Brain microvascular endothelial cell (primary cell): ENCODE measurements around the gene PECR.

Experiments
- DNase-seq: peaks from one replicate; pipeline ENCODE4 v3.0.0-alpha.2; 2020
- H3K27ac ChIP-seq: fragments of 250-450 bp; sonication (Bioruptor Pico); 2 replicates; pipeline ENCODE4 v1.5.1; 2020; ENCODE audit warnings: mild to moderate bottlenecking, moderate library complexity
- H3K27me3 ChIP-seq: fragments of 250-450 bp; sonication (Bioruptor Pico); replicated peaks from 2 replicates; pipeline ENCODE4 v1.5.1; 2020; ENCODE audit warnings: mild to moderate bottlenecking
- H3K36me3 ChIP-seq: fragments of 250-450 bp; sonication (Bioruptor Pico); replicated peaks from 2 replicates; pipeline ENCODE4 v1.5.1; 2020; ENCODE audit warnings: mild to moderate bottlenecking
- H3K4me3 ChIP-seq: 2 replicates; pipeline ENCODE4 v1.5.1; 2011; ENCODE audit warnings: low read depth, mild to moderate bottlenecking, control low read depth, low read length, moderate library complexity
- in situ Hi-C: cut with HindIII; loops from 2 replicates; pipeline ENCODE4 v1.10.0; 2017; ENCODE audit warnings: low sequenced_read_pairs, low pct_ligation_motif_present
- TF ChIP-seq, protein P1 (sequence below): IDR thresholded peaks from 2 replicates; pipeline ENCODE4 v1.5.1; 2011; ENCODE audit warnings: low read depth, mild to moderate bottlenecking, moderate library complexity, low read length, control low read depth, inconsistent platforms; ENCODE audit errors: missing control alignments

Gene PECR

GRCh38 chr2:216103213-216103612 lies 21.6 kb upstream of the PECR start:
- Histone ChIP-seq H3K27me3 (no peaks in the 10 kb centered on the region), H3K4me3 (no peak overlapping the region), H3K36me3 (no peaks in the 10 kb centered on the region), H3K27ac (no peak overlapping the region)
- TF ChIP-seq, protein P1, sequence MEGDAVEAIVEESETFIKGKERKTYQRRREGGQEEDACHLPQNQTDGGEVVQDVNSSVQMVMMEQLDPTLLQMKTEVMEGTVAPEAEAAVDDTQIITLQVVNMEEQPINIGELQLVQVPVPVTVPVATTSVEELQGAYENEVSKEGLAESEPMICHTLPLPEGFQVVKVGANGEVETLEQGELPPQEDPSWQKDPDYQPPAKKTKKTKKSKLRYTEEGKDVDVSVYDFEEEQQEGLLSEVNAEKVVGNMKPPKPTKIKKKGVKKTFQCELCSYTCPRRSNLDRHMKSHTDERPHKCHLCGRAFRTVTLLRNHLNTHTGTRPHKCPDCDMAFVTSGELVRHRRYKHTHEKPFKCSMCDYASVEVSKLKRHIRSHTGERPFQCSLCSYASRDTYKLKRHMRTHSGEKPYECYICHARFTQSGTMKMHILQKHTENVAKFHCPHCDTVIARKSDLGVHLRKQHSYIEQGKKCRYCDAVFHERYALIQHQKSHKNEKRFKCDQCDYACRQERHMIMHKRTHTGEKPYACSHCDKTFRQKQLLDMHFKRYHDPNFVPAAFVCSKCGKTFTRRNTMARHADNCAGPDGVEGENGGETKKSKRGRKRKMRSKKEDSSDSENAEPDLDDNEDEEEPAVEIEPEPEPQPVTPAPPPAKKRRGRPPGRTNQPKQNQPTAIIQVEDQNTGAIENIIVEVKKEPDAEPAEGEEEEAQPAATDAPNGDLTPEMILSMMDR = no peak
- DNase-seq = no peak
- in situ Hi-C loops = no loop called here

DNA sequence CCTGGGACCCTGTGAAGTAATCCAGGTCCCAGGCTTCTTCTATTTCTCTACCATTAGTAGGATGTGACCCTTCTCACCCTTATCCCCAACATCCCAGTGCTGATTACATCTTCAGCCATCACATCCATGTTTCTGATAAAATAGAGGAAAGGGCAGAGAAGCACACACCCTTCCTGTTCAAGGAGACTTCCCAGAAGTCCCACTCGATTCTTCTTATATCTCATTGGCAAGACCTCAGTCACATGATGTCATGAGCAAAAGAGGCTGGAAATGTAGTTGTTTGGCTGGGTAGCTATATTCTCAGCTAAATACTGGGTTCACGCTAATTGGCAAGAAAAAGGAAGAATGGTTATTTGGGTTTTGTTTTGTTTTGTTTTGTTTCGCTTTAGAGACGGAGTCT lies 19.5 kb upstream of the PECR start:
- no peak for DNase-seq
- TF ChIP-seq, protein P1 = no peak
- H3K36me3 ChIP-seq = no peaks in the 10 kb centered on the region
- no peak overlapping the region for H3K27ac ChIP-seq
- H3K4me3 ChIP-seq = no peak overlapping the region
- in situ Hi-C loops = no loop called here
- H3K27me3 ChIP-seq = no peaks in the 10 kb centered on the region

DNA sequence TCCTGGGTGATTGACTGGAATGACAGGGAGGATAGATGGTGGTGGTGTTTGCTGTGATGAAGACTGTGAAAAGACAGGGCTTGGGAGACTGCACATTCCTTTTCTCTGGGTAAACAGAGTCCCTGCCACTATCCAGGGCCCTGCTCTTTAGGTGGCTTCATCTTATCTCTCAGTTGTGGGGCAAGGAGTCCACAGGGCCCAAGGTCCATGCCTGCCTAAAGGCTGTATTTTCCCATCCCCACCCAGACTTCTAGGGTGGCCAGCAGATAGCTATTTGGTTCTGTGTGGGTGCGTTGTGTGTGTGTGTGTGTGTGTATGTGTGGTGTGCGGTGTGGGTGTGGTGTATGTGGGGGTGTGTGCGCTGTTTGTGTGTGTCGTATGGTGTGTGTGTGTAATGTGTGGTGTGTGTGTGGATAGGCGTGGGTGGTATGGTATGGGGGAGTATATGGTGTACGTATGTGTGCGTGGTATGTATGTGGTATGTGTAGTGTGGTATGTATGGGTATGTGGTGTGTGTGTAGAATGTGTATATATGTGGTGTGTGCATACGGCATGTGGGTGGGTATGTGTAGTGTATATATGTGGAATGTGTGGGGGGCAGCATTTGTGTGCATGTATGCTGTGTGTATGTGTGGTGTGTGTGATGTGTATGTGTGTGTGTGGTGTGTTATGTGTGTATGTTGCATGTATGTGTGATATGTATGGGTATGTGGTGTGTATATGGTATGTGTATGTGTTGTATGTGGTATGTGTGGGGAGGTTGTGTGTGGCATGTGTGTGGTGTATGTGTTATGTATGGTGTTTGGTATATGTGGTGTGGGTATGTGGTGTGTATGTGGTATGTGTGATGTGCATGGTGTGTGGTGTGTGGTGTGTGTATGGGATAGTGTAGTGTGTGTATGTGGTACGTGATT lies 17.1 kb upstream of the PECR start:
- no peak for DNase-seq
- in situ Hi-C loops = no loop called here
- TF ChIP-seq, protein P1 = no peak

DNA sequence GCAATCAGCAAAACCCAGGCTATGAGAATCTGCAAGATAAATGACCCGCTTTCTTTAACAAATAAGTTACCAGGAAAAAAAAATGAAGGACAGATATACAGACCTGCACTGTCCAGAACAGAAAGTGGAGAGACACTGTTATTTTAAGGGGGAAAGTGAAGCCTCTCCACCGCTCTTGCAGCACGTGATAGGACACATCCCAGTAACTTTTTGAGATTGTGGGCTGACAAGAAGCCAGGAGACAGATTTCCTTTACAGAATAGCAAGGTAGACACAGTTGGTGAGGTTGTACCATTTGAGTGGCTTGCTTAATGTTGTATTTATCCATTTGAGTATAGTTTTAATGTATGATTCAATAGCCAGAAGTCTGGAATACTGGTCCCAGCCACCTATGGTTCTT lies 13.1 kb upstream of the PECR start:
- Histone ChIP-seq H3K27ac (no peak overlapping the region), H3K27me3 (no peaks in the 10 kb centered on the region), H3K36me3 (no peaks in the 10 kb centered on the region), H3K4me3 (no peak overlapping the region)
- DNase-seq = no peak
- in situ Hi-C loops = no loop called here
- TF ChIP-seq, protein P1 = no peak

More for the DNA sequence above, 17.1 kb upstream of the PECR start:
- H3K27me3 ChIP-seq = no peaks in the 10 kb centered on the region
- H3K36me3 ChIP-seq = no peaks in the 10 kb centered on the region
- no peak overlapping the region for H3K4me3 ChIP-seq
- no peak overlapping the region for H3K27ac ChIP-seq

DNA sequence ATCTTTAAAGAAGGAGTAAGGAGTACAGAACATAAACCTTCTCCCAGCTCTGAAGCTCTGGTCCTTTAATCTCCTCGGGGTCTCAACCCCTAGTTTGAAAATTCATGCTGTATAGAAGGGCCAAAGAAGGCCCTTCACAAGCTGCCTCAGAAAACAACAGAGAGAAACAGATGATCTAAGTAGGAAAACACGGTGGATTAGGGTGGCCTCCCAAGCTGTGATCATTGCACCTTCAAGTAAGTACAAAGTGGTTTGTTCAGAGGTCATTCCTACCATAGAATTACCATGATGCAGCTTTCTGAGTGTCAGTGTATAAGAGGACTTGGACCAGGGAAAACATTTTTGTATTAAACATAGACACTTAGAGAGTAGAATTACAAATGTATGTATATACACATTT lies 11.0 kb upstream of the PECR start:
- no peak for DNase-seq
- no peaks in the 10 kb centered on the region for H3K27me3 ChIP-seq
- TF ChIP-seq, protein P1 = no peak
- no peak overlapping the region for H3K27ac ChIP-seq
- in situ Hi-C loops = no loop called here
- H3K4me3 ChIP-seq = no peak overlapping the region
- no peaks in the 10 kb centered on the region for H3K36me3 ChIP-seq
